Psoas muscle (tissue), 8 donors: ENCODE data around the gene SCN2A. TPM values are rescaled to one million over a fixed set of nuclear protein-coding genes. Genes with fewer than 3 reads are reported as not detected.

ENCODE experiments used
- ATAC-seq, 4 donors: fragments of 200-7000 bp; cut with Tn5 transposase; one replicate each; pipeline ENCODE4 v1.9.1; 2020; ENCODE audit warnings: moderate library complexity in 3 of 4, mild to moderate bottlenecking in 2 of 4
- DNase-seq, 2 donors: peaks; one replicate each; pipeline ENCODE4 v3.0.0-alpha.2; 2020
- H3K27ac ChIP-seq: fragments of 200-600 bp; one replicate; pipeline ENCODE4 v1.8.0; 2022
- H3K27me3 ChIP-seq, 3 donors: fragments of 200-600 bp in 1 of 3; one replicate each; pipeline versions ENCODE4 v1.6.1 to v1.8.0; 2013 to 2022; ENCODE audit warnings: low read length in 2 of 3, mild to moderate bottlenecking in 2 of 3, moderate library complexity in 1 of 3; ENCODE audit not compliant: insufficient read depth in 3 of 3
- H3K36me3 ChIP-seq, 2 donors: fragments of 200-600 bp in 1 of 2; one replicate each; pipeline versions ENCODE4 v1.6.1 to v1.8.0; 2013 to 2022; ENCODE audit warnings: low read depth in 1 of 2, mild to moderate bottlenecking in 1 of 2, moderate library complexity in 1 of 2; ENCODE audit not compliant: insufficient read depth in 1 of 2
- H3K4me1 ChIP-seq: fragments of 200-600 bp; one replicate; pipeline ENCODE4 v1.8.0; 2022
- H3K4me3 ChIP-seq: fragments of 200-600 bp; one replicate; pipeline ENCODE4 v1.8.0; 2022; ENCODE audit warnings: mild to moderate bottlenecking
- H3K9me3 ChIP-seq: fragments of 200-600 bp; one replicate; pipeline ENCODE4 v1.8.0; 2022
- CTCF ChIP-seq: fragments of 200-600 bp; IDR thresholded peaks from one replicate; pipeline ENCODE4 v1.8.0; 2022; ENCODE audit warnings: antibody characterized with exemption
- WGBS, 3 donors: extraction: QIAGEN DNeasy Blood & Tissue Kit; methylation state at CpG; one replicate each; pipeline versions ENCODE4 v1.1.6 to v1.1.7; 2013; 5-methylcytosine and 5-hydroxymethylcytosine counted together
- intact Hi-C, 2 donors: fragments of 100-400 bp; cut with DNase I; formaldehyde crosslinking; loops; one replicate each; pipeline versions ENCODE4 v1.11.0 to v1.14.2; 2022
- long read RNA-seq, 2 donors: library from polyadenylated mRNA; unstranded; transcript quantifications; one replicate each; pipeline ENCODE4 v2.0.0, GENCODE V29; 2021
- polyA plus RNA-seq, 3 donors: library from polyadenylated mRNA; stranded (reverse); fragments of 200-250 nt; gene quantifications; one replicate each; pipeline ENCODE4 v1.2.3, GENCODE V29; 2013
- total RNA-seq, 4 donors: library from RNA; stranded (reverse); fragmentation: NEBNext Ultra II Directional in 2 of 4; extraction: Animal tissue kit (Norgen Biotek cat#: 25700) in 2 of 4; gene quantifications; one replicate each; pipeline versions ENCODE4 v1.2.1 to v1.2.4, GENCODE V29; 2021 to 2023
- donor health status: healthy with polysubstance abuse.
- donor health status: DM: no; HTN: no; CAD: no; lungs with moderate emphysema.
- donor health status: Bipolar disorder and iron deficiency.
- donor health status: healthy.
- donor health status: DM: yes; HTN: yes; CAD: no.
- donor health status: DM: no; HTN: no; CAD: no.
- donor health status: DM: no; HTN: no; CAD: no.
- donor health status: DM: yes; HTN: yes; CAD: no.

Gene SCN2A
- total RNA-seq (not detected), polyA plus RNA-seq (under 1 TPM in 2 of 3 donors, not detected in 1; under 0.01 to 0.03 TPM)
- long read RNA-seq, donor 1: 0 reads
- long read RNA-seq, donor 2: 0 reads

GRCh38 chr2:165239230-165239629, at the start of gene SCN2A:
TSS of gene SCN2A (plus strand) at chr2:165239414. CDS start at chr2:165295824, 56,410 bp downstream.
- ATAC-seq (peak; percentile 42 to 81 (median 64)), DNase-seq (no peak)
- H3K36me3 ChIP-seq: no peaks in the 10 kb centered on the region
- H3K27ac ChIP-seq: no peak within 1 kb of the TSS
- WGBS, 3 donors: 27 to 31% (median 28%) methylated on average over 3 of the region's 3 CpGs
- H3K4me1 ChIP-seq: no peaks in the 10 kb centered on the region
- H3K9me3 ChIP-seq: no peaks in the 10 kb centered on the region
- TF ChIP-seq CTCF: peak; percentile 66
- intact Hi-C loops: no loop called here
- no peaks in the 10 kb centered on the region for H3K27me3 ChIP-seq
- no peak within 1 kb of the TSS for H3K4me3 ChIP-seq

GRCh38 chr2:165191096-165191728, 48.0 kb upstream of the SCN2A start:
- Histone ChIP-seq H3K4me1 (no peaks in the 10 kb centered on the region), H3K9me3 (no peaks in the 10 kb centered on the region), H3K27me3 (no peaks in the 10 kb centered on the region), H3K4me3 (no peak overlapping the region), H3K36me3 (no peaks in the 10 kb centered on the region), H3K27ac (no peak overlapping the region)
- ATAC-seq: no peak
- no peak for TF ChIP-seq CTCF
- intact Hi-C loops: no loop called here
- WGBS, 3 donors: 34 to 41% (median 37%) methylated on average over 2 of the region's 2 CpGs
- DNase-seq: no peak

- ATAC-seq (no peak), DNase-seq (no peak)
- no peaks in the 10 kb centered on the region for H3K27me3 ChIP-seq
- WGBS, 3 donors: 77 to 83% (median 83%) methylated on average over 2 of the region's 2 CpGs
- intact Hi-C loops: no loop called here
- no peaks in the 10 kb centered on the region for H3K4me1 ChIP-seq
- no peaks in the 10 kb centered on the region for H3K36me3 ChIP-seq
- no peak overlapping the region for H3K27ac ChIP-seq
- no peak for TF ChIP-seq CTCF
- H3K9me3 ChIP-seq: no peaks in the 10 kb centered on the region
- no peak overlapping the region for H3K4me3 ChIP-seq
Observed at GRCh38 chr2:165192729-165193128, 46.5 kb upstream of the SCN2A start.

- Histone ChIP-seq H3K4me1 (no peaks in the 10 kb centered on the region), H3K27me3 (no peaks in the 10 kb centered on the region), H3K36me3 (no peaks in the 10 kb centered on the region), H3K4me3 (no peak overlapping the region), H3K9me3 (no peaks in the 10 kb centered on the region), H3K27ac (no peak overlapping the region)
- no peak for TF ChIP-seq CTCF
- DNase-seq (no peak), ATAC-seq (no peak)
- intact Hi-C loops: no loop called here
- WGBS, 3 donors: 80 to 82% (median 81%) methylated on average over 4 of the region's 4 CpGs
Observed at GRCh38 chr2:165193178-165193777, 45.9 kb upstream of the SCN2A start.
